Neural crest cell (in vitro differentiated cells): Measurements from ENCODE around the gene ZNRF2. TPM values are rescaled to one million over a fixed set of nuclear protein-coding genes. Genes with fewer than 3 reads are reported as not detected.

ENCODE experiments used
- DNase-seq: peaks from one replicate; pipeline ENCODE4 v3.0.0; 2021; ENCODE audit warnings: low read depth, mixed read lengths, low spot score
- H3K27ac Mint-ChIP-seq: one replicate; pipeline ENCODE4 v1.8.0; 2021; ENCODE audit warnings: mild to moderate bottlenecking, mixed read lengths; ENCODE audit not compliant: unreplicated experiment
- H3K27me3 Mint-ChIP-seq: 2 replicates; pipeline ENCODE4 v1.8.0; 2021; ENCODE audit warnings: low read depth, mild to moderate bottlenecking, mixed read lengths
- H3K36me3 Mint-ChIP-seq: 2 replicates; pipeline ENCODE4 v1.8.0; 2021; ENCODE audit warnings: low read depth, mild to moderate bottlenecking, mixed read lengths
- H3K4me1 Mint-ChIP-seq: 2 replicates; pipeline ENCODE4 v1.8.0; 2021; ENCODE audit warnings: mixed read lengths
- H3K4me3 Mint-ChIP-seq: one replicate; pipeline ENCODE4 v1.8.0; 2021; ENCODE audit warnings: mild to moderate bottlenecking, mixed read lengths
- H3K9me3 Mint-ChIP-seq: 2 replicates; pipeline ENCODE4 v1.8.0; 2021; ENCODE audit warnings: mixed read lengths
- total RNA-seq: library from RNA; stranded (reverse); gene quantifications from 2 replicates; pipeline ENCODE4 v1.2.1, GENCODE V29; 2021
- TF ChIP-seq, protein P1 (sequence below): fragments of 200-600 bp; sonication (generic); conservative IDR thresholded peaks from 2 replicates; pipeline ENCODE4 v1.5.0; 2021; ENCODE audit warnings: antibody characterized with exemption, mild to moderate bottlenecking

The ZNRF2 gene
- total RNA-seq, 1 donor from 2014 or later, result 5.4 TPM

DNA sequence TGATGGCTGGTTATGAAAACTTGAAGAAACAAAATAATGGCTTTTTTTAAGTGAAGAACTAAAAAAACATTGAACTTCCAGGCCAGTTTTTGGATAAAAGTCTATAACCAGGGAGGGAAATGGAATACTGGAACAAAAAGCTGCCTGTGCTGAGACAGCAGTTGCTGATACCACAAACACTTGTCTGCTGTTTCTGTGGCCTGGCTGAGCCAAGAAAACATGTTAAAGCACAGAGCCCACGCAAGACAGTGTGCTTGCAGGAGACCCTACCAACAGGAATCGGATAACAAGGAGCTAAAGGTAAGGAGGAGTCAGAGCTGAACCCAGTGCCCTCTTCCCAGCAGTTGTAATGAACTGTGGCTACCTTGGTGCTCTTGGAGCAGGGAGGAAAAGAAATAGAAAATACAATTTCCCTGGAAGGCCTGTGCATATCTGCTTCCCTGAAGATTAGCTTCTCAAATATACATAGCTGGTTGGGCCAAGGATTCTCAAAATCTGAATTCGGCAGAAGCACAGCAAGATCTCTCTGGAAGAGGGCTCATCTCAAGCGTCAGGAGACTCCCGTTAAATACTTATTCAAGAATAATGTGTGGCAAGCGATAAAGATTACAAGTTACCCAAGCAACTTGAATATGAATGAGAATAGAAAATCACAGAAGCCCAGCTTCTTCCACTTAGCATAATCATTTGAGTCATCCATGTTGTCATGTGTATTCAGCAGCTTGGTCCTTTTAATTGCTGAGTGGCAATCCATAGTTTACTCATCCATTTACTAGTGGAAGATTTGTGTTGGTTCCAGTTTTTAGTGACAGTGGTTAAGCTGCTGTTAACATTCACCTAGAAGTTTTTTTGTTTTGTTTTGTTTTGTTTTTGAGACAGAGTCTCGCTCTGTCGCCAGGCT is 106.6 kb downstream of the ZNRF2 start:
- Mint-ChIP-seq H3K9me3 (no peaks in the 10 kb centered on the region), H3K27ac (no peak overlapping the region), H3K27me3 (no peaks in the 10 kb centered on the region), H3K4me1 (peaks cover 4% of the 10 kb centered on the region), H3K4me3 (no peak overlapping the region), H3K36me3 (peaks cover 2% of the 10 kb centered on the region)
- TF ChIP-seq, protein P1, sequence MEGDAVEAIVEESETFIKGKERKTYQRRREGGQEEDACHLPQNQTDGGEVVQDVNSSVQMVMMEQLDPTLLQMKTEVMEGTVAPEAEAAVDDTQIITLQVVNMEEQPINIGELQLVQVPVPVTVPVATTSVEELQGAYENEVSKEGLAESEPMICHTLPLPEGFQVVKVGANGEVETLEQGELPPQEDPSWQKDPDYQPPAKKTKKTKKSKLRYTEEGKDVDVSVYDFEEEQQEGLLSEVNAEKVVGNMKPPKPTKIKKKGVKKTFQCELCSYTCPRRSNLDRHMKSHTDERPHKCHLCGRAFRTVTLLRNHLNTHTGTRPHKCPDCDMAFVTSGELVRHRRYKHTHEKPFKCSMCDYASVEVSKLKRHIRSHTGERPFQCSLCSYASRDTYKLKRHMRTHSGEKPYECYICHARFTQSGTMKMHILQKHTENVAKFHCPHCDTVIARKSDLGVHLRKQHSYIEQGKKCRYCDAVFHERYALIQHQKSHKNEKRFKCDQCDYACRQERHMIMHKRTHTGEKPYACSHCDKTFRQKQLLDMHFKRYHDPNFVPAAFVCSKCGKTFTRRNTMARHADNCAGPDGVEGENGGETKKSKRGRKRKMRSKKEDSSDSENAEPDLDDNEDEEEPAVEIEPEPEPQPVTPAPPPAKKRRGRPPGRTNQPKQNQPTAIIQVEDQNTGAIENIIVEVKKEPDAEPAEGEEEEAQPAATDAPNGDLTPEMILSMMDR, result no peak
- no peak for DNase-seq

DNA sequence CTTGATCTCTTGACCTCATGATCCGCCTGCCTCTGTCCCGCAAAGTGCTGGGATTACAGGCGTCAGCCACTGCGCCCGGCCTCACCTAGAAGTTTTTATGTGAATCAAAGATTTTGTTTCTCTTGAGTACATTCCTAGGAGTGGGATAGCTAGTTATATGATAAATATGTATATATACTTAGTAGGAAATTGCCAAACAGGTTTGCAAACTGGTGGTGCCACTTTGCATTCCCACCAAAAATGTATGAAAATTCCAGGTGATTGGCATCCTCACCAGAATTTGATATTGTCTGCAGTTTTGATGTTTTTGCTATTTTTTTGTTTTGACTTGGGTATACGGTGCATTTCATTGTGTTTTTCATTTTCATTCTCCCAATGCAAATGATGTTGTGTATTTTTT is 107.4 kb downstream of the ZNRF2 start:
- H3K27ac Mint-ChIP-seq, result no peak overlapping the region
- H3K4me3 Mint-ChIP-seq, result no peak overlapping the region
- no peaks in the 10 kb centered on the region for H3K9me3 Mint-ChIP-seq
- TF ChIP-seq, protein P1, result no peak
- H3K4me1 Mint-ChIP-seq, result peaks cover 3% of the 10 kb centered on the region
- H3K27me3 Mint-ChIP-seq, result no peaks in the 10 kb centered on the region
- peaks cover 2% of the 10 kb centered on the region for H3K36me3 Mint-ChIP-seq
- DNase-seq, result no peak

DNA sequence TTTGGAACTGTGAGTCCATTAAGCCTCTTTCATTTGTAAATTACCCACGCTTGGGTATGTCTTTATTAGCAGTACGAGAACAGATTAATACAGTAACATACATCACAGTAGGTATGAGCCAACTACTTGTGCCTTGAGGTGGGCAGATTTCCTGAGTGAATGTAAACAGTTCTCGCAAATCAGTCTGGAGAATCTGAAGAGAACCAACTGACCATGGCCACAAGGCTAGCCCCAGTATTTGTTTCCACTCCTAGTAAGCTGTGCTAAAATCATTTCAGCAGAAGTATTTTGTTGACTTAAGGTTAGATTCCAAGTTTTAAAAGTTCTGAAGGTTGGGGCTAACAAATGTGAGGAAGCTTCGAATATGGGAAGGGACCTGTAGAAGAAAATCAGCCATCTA is 111.3 kb downstream of the ZNRF2 start:
- Mint-ChIP-seq H3K27ac (no peak overlapping the region), H3K36me3 (no peaks in the 10 kb centered on the region), H3K9me3 (no peaks in the 10 kb centered on the region), H3K4me3 (no peak overlapping the region), H3K4me1 (no peaks in the 10 kb centered on the region), H3K27me3 (no peaks in the 10 kb centered on the region)
- TF ChIP-seq, protein P1, result no peak
- no peak for DNase-seq

DNA sequence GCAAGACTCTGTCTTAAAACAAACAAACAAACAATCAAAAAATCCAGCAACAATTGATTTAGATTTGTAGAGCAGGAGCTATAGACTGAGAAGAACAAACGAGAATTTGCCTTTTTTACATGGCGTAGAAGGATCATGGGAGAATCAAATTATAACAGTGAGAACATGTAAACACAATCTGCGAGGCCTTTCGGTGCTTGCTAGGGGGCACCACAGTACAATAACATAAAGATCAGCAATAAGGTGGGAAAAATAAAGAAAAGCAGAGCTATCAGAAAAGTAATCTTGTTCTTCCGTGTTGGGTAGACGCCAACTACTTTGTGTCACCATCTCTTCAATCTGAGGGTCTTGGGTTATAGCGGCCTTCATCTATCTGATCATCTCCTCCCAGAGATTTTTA is 112.0 kb downstream of the ZNRF2 start:
- Mint-ChIP-seq H3K9me3 (no peaks in the 10 kb centered on the region), H3K36me3 (no peaks in the 10 kb centered on the region), H3K4me1 (no peaks in the 10 kb centered on the region), H3K4me3 (no peak overlapping the region), H3K27me3 (no peaks in the 10 kb centered on the region), H3K27ac (no peak overlapping the region)
- DNase-seq, result no peak
- TF ChIP-seq, protein P1, result no peak

DNA sequence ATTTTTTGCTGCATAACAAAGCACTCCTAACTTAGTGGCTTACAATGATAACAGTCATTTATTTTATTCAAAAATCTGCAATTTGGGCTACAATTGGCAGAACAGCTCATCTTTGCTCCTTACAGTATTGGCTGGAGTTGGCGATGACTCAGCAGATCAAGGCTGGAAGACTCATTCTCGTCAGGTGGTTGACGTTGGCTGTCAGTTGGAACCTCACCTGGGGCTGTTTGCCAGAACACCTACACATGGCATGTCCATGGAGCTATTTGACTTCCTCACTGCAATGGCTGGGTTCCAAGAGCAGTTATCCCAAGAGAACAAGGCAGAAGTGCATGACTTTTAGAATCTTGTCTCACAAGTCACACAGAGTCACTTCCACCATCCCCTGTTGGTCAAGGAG is 119.1 kb downstream of the ZNRF2 start:
- DNase-seq, result no peak
- Mint-ChIP-seq H3K36me3 (peaks cover 4% of the 10 kb centered on the region), H3K4me3 (no peak overlapping the region), H3K4me1 (no peaks in the 10 kb centered on the region), H3K27ac (no peak overlapping the region), H3K9me3 (no peaks in the 10 kb centered on the region), H3K27me3 (no peaks in the 10 kb centered on the region)
- TF ChIP-seq, protein P1, result no peak
